IPS DF 4.7 (cell line): ENCODE results near the gene KRT74.

ENCODE experiments used
- DNase-seq: peaks from one replicate; pipeline ENCODE4 v3.0.0-alpha.2; 2013; ENCODE audit warnings: low spot score; ENCODE audit errors: extremely low read depth

KRT74 gene

DNA sequence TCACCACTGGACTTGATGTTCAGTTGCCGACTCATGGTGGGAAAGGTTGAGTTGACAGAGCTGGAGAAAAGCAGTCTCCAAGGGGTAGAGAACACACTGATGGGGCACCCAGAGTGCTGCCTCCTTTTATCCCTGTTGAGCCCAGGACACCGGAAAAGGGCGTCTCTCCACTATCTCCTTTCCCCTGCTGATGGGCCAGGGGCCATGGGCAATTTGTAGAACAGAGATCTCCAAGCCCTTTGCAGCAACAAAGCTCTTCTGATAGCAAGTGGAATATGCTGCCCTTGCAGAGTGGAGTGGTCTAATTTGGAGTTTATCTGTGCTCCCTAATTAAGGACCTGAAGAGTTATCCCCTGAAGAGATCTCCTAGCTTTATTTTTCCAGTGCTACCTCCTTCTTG lies at the start of gene KRT74:
TSS of gene KRT74 (minus strand) at position 101 of the 400 bp plus-strand sequence. CDS start at position 35, 66 bp downstream.
- no peak for DNase-seq

- no peak for DNase-seq
Observed at GRCh38 chr12:52622349-52622748, 48.7 kb upstream of the KRT74 start.

DNA sequence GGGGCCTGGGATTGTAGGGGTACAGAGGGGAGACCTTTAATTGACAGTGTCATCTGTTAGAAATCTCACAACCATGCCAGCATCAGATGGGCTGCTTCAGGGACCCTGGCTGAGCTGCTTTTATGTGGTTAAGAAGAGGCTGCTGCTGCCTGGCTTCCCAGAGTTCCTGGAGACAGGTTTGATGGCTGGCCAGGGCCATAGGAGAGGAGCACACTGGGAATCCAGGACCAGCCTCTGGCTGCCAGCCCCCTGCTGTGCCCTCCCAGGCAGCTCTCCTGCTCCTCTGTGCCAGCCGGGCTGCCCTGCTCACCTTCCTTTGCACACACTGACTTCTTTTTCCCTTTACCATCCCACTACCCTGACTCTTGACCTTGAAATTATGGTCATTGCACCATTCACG lies 45.2 kb upstream of the KRT74 start:
- no peak for DNase-seq

GRCh38 chr12:52618216-52618615 lies 44.6 kb upstream of the KRT74 start, which contains the start of gene KRT73:
Gene KRT73 (minus strand): TSS chr12:52618559. CDS start chr12:52618524, 35 bp downstream.
- DNase-seq = no peak

DNA sequence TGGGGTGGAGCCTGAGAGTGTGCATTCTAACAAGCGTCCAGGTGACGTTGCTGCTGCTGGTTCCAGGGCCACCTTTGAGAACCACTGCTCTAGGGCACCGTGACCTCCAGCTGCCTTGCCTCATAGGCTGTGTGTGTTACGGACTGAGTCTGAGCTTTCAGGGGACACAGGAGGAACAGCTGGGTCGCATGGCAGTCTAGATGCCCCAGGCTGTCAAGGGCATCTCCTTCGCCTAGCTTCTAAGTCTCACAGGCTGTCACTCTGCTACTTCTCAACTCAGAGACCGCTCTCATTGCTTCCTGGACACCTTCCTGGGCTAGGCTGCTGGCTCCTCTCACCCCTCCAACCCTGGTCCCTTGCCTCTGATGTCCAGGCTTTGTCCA lies 43.8 kb upstream of the KRT74 start:
- no peak for DNase-seq

DNA sequence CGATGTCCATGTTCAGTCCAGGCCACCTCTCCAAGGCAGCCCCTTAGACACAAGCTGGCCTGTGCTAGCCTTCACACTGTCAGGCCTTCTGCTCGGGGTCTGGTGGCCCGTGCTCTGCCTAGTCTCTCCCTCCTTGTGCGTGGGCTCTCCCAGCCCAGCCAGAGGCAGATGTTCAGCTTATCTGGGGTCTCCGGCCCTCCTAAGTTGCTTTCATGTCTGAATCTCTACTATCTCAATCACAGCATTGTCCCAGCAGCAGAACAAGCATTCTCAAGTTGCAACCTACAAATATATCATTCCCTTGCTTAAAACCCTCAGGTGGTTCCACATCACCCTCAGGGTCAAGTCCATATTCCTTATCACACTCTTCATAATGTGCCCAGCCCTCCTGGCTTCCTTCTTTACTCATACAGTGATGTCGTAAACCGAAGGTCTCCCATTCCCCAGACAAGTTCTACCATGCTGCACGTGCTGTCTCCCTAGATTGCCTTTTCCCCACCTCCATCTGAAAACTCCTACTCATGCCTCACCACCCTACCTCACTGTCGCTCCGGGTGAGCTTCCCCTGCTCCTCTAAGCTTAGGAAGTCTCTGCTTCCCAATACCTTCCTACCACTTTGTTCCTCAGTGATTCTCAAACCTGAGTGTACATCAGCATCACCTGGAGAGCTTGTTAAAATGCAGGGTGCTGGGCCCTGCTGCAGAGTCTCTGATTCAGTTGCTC lies 43.2 kb upstream of the KRT74 start:
- no peak for DNase-seq

- no peak for DNase-seq
Observed at GRCh38 chr12:52615912-52616311, 42.3 kb upstream of the KRT74 start.

- no peak for DNase-seq
Observed at GRCh38 chr12:52615208-52615868, 41.7 kb upstream of the KRT74 start.

- no peak for DNase-seq
Observed at GRCh38 chr12:52614381-52615207, 41.0 kb upstream of the KRT74 start.

- no peak for DNase-seq
Observed at GRCh38 chr12:52613384-52614030, 39.9 kb upstream of the KRT74 start.

DNA sequence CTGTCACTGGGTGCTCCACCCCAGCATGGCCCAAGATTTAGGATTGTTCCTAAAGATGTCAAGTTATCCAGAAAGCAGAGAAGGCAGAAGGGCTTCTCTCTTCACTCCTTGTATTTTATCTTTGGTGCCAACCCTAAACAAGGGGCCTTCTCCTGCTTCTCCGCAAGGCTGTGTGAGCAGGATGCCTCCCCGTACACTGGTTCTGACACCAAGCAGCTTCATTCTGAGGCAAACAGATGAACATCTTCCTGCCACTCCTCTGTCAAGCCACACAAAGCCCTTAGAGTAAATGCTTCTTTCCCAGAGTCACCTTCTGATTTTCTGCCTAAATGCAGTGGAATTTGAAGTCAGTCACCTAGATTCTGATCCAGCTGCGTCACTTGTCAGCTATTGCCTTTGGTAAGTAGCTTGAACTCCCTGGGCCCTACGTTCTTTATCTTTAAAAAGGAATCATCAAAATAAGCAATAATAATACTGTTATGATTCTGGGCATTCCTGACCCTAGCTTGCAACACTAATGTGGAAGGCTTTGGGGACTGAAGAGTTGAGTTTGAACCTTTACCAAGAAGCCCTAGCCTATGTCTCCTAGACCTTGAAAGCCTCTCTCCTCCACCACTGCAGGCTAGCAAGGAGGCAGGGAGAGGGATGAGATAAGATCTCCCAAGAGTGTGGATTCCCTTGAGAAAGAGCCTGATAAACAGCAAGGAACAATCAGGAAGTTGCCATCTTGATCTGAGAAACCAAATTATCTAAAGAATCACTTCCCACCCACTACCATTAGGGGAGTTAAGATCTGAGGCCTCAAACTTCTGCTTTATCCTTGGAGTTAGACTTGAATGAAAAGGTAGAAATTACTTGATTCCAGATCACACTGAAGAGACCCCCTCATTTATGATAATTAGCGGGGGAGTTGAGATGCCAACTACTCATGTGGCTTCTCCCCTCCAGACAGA lies 39.1 kb upstream of the KRT74 start:
- no peak for DNase-seq

GRCh38 chr12:52611080-52611468 lies 37.4 kb upstream of the KRT74 start:
- no peak for DNase-seq

- DNase-seq = no peak
Observed at GRCh38 chr12:52608826-52609630, 35.4 kb upstream of the KRT74 start.

DNA sequence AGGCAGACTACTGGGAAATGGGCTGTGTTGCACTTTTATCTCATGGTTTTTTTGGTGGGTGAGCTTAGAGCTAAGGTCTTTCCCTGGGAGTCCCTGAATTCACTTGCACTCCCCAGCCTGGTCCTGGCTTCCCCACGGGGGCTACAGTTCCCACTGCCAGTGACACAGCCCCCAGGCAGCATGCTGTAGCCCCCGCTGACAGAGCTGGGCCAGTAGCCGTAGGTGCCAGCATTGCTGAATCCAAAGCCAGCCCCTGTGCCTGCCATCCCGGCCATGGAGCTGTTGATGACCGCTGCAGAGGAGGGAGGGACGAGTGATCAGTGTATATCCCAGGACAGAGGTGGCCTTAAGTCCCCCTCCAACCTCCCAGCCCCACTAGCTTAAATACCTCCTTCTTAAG lies 34.5 kb upstream of the KRT74 start:
- no peak for DNase-seq

GRCh38 chr12:52607314-52607713 lies 33.7 kb upstream of the KRT74 start:
- DNase-seq = no peak

DNA sequence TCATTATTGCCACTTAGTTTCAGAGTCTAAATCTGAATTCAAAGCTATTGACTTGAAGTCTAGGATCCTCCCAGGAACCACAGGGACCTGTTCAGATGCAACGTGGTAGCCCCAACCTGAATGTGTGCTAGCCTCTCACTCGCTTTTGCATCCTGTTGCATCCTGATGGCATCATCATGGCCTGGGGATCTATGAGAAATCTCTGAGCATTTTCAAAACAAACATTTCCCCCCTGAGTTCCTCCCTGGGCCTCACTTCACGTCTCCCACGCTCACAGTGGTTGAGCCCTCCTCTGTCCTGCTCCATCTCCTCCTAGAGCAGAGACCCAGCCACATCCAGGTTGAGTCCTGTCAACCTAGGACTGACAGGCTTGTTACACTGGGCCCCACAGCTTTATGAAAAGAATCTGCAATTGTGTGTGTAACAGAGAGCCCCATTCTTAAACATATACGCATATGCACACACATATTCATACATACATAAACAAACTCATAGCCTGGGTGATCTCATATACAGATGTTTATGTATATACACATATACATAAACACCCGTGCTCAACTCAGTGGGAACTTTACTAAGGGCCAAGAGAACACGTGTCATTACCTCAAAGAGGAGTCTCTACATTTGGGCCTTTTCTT lies 33.1 kb upstream of the KRT74 start:
- DNase-seq = no peak

DNA sequence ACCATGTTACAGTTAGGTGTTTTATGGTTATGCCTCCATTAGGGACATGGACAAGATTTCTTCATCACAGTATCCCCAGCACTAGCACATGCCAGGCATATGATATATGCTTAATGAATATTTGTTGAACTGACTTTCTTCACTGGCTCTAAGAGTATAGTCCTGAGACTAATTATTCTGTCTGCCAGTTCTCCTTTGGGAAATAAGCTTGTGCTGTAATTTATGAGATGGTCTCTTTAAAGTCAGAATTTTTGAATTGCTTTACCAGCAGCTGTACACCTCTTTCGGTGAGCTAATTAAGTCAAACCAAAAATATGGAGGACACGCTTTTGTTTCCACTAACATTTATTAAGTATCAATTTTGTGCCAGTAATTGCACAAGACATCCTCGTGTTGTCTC lies 32.5 kb upstream of the KRT74 start:
- no peak for DNase-seq

- DNase-seq = no peak
Observed at GRCh38 chr12:52605542-52605941, 31.9 kb upstream of the KRT74 start.

- no peak for DNase-seq
Observed at GRCh38 chr12:52604859-52605258, 31.2 kb upstream of the KRT74 start.
